Omental fat pad (tissue), 4 donors: Measurements from ENCODE around the gene GSK3A. TPM values are rescaled to one million over a fixed set of nuclear protein-coding genes. Genes with fewer than 3 reads are reported as not detected.

Source experiments
- ATAC-seq: fragments of 150-250 bp; one replicate; pipeline ENCODE4 v1.9.1; 2016; ENCODE audit warnings: mild to moderate bottlenecking, moderate library complexity; ENCODE audit not compliant: low FRiP score
- DNase-seq: peaks from one replicate; pipeline ENCODE4 v3.0.0-alpha.2; 2019; ENCODE audit warnings: low spot score
- total RNA-seq, 4 donors: library from RNA; depleted of rRNA; stranded (reverse); fragments of >200 nt; gene quantifications; one replicate each; pipeline ENCODE4 v1.1.0, GENCODE V29; 2016
- TF ChIP-seq, protein P1 (sequence below), 3 donors: fragments of 450-650 bp; IDR thresholded peaks; one replicate each; pipeline ENCODE4 v1.5.1; 2016 to 2017; ENCODE audit warnings: antibody characterized with exemption in 3 of 3, mild to moderate bottlenecking in 3 of 3, moderate library complexity in 2 of 3

GSK3A gene
- total RNA-seq, 4 donors from 2014 or later: 16.9 to 32.3 (median 20.0) TPM

DNA sequence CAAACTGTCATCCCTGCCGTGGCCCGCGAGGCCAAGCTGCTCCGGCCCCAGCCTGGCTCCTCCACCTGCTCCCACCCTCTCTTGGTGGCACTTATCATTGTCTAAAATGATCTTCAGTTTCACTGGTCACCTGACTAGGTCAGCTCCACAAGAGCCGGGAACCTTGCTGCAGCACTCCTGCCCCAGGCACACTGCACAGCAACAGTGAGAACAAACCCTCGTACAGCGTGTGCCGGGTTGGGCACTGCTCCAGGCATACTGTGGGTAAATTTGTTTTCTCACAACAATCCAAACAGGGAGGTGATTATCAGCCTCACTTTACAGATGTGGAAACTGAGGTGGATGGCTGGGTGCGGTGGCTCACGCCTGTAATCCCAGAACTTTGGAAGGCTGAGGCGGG, 33.8 kb downstream of the GSK3A start:
- ATAC-seq (no peak), DNase-seq (no peak)
- TF ChIP-seq, protein P1, sequence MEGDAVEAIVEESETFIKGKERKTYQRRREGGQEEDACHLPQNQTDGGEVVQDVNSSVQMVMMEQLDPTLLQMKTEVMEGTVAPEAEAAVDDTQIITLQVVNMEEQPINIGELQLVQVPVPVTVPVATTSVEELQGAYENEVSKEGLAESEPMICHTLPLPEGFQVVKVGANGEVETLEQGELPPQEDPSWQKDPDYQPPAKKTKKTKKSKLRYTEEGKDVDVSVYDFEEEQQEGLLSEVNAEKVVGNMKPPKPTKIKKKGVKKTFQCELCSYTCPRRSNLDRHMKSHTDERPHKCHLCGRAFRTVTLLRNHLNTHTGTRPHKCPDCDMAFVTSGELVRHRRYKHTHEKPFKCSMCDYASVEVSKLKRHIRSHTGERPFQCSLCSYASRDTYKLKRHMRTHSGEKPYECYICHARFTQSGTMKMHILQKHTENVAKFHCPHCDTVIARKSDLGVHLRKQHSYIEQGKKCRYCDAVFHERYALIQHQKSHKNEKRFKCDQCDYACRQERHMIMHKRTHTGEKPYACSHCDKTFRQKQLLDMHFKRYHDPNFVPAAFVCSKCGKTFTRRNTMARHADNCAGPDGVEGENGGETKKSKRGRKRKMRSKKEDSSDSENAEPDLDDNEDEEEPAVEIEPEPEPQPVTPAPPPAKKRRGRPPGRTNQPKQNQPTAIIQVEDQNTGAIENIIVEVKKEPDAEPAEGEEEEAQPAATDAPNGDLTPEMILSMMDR (IDR thresholded peaks at IDR 0.05): no peak

DNA sequence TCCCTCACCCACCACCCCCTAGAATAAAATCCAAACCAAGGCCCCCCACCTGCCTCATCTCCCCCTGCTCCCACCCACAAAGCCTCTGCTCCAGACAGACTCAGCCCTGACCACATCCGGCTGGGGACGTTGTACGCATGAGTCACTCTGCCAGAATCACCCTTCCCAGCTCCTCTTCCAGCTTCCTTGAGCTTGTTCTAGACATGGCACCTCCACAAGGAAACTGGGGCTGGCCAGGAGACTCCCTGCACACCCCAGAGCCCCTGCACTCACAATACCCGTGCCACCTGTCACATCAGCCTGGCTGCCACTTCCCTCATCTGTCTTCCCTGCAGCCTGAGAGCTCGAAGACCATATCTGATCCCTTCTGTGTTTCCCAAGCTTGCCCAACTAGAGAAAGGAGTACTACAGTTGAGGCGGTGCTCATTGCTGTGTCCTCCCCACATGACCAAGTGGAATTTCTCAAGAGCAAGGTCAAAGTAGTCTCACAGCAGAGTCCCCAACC, 34.6 kb downstream of the GSK3A start:
- peak; percentile 4 for ATAC-seq
- TF ChIP-seq, protein P1 (IDR thresholded peaks at IDR 0.05): no peak
- no peak for DNase-seq

- ATAC-seq (no peak), DNase-seq (no peak)
- TF ChIP-seq, protein P1 (IDR thresholded peaks at IDR 0.05): no peak
Measured at GRCh38 chr19:42206871-42207755, 35.3 kb downstream of the GSK3A start.

GRCh38 chr19:42204664-42205063, 37.7 kb downstream of the GSK3A start:
- TF ChIP-seq, protein P1 (IDR thresholded peaks at IDR 0.05): no peak
- ATAC-seq (no peak), DNase-seq (no peak)

DNA sequence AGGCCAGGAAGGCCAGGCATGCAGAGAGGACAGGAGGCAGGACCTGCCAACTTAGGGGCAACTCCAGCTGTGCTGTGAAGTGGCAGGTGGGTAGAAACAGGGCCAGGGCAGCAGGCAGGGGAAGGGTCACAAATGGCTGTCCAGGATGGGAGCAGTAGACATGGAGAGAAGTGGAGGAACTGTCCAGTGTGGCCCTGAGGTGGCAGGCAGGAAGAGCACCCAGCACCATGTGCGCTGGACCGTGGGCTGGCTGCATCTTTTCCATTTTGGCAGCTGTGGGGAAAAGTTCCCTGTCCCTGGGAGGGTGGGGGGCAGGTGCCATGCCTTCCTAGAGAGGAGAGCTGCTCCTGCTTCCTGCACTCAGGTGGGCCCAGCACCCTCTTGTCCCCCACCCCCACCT, 38.7 kb downstream of the GSK3A start:
- TF ChIP-seq, protein P1 (IDR thresholded peaks at IDR 0.05): no peak
- ATAC-seq: no peak
- no peak for DNase-seq

DNA sequence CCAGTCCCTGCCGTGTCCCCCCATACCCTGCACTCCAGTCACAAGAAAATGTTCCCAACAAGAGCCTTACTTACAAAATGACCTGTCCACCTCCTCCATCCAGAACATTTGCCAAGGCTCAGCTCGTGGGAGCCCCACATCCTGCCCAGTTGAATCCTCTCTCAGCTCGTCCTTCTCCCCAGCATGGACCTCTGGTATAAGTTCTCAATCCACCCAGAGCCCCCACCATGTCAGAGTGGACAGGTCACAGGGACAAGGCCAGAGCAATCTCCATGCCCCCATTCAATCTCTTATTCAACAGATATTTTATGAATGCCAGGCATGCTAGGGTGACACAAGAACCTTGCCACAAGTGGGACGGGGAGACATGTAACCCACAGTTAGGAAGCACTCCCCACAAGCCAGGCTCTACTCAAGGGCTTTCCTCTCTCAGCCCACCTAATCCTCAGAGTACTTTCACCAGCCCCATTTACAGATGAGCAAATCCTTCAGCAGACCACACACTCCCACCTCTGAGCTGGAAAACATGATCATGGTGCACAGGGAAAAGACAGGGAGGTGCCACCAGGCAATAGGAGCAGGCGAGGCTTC, 40.0 kb downstream of the GSK3A start:
- ATAC-seq: no peak
- TF ChIP-seq, protein P1 (IDR thresholded peaks at IDR 0.05): no peak
- no peak for DNase-seq
